Occipital lobe (tissue), 3 donors: Measurements from ENCODE around the gene DBF4B. TPM values are rescaled to one million over a fixed set of nuclear protein-coding genes. Genes with fewer than 3 reads are reported as not detected.

Experiments used
- DNase-seq: peaks from one replicate; lab custom pipeline; 2025; lab: John Stamatoyannopoulos, UW
- small RNA-seq: library from RNA; depleted of rRNA; stranded (forward); fragments of <200 nt; gene quantifications from one replicate; pipeline ENCODE3, GENCODE V24; 2014
- total RNA-seq: library from RNA; depleted of rRNA; stranded (reverse); fragments of >200 nt; gene quantifications from one replicate; pipeline ENCODE4 v1.2.3, GENCODE V29; 2014

The DBF4B gene
- total RNA-seq, 1 donor from 2014 or later: 3.1 TPM

GRCh38 chr17:44797802-44798201 lies 89.3 kb downstream of the DBF4B start:
- no peak for DNase-seq

GRCh38 chr17:44798356-44798755 lies 89.9 kb downstream of the DBF4B start:
- DNase-seq: no peak

Small RNA genes within 50 kb of the gene (small RNA-seq; reads per million reads assigned to genes)
- not detected for gene RN7SL819P

Other genes with a start within 250 kb of the DBF4B start
- gene GPATCH8, start 205.3 kb upstream of the DBF4B start, total RNA-seq: 38.8 TPM
- 6.9 TPM for gene FZD2, start 151.2 kb upstream of the DBF4B start, total RNA-seq
- gene MEIOC, start 52.2 kb upstream of the DBF4B start, total RNA-seq: 0.47 TPM
- gene CCDC43, start 18.9 kb upstream of the DBF4B start, total RNA-seq: 39.1 TPM
- gene ADAM11, start 50.3 kb downstream of the DBF4B start, total RNA-seq: 19.0 TPM
- gene GJC1, start 121.6 kb downstream of the DBF4B start, total RNA-seq: 81.3 TPM
- 3.7 TPM for gene HIGD1B, start 139.2 kb downstream of the DBF4B start, total RNA-seq
- 88.9 TPM for gene EFTUD2, start 190.8 kb downstream of the DBF4B start, total RNA-seq
- gene GFAP, start 206.8 kb downstream of the DBF4B start, total RNA-seq: 708 TPM
- gene KIF18B, start 239.1 kb downstream of the DBF4B start, total RNA-seq: 0.16 TPM